ENCODE results near the gene PXT1. TPM values are rescaled to one million over a fixed set of nuclear protein-coding genes. Genes with fewer than 3 reads are reported as not detected.

The PXT1 gene, protein sequence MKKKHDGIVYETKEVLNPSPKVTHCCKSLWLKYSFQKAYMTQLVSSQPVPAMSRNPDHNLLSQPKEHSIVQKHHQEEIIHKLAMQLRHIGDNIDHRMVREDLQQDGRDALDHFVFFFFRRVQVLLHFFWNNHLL
- not detected in 2 replicates for total RNA-seq

DNA sequence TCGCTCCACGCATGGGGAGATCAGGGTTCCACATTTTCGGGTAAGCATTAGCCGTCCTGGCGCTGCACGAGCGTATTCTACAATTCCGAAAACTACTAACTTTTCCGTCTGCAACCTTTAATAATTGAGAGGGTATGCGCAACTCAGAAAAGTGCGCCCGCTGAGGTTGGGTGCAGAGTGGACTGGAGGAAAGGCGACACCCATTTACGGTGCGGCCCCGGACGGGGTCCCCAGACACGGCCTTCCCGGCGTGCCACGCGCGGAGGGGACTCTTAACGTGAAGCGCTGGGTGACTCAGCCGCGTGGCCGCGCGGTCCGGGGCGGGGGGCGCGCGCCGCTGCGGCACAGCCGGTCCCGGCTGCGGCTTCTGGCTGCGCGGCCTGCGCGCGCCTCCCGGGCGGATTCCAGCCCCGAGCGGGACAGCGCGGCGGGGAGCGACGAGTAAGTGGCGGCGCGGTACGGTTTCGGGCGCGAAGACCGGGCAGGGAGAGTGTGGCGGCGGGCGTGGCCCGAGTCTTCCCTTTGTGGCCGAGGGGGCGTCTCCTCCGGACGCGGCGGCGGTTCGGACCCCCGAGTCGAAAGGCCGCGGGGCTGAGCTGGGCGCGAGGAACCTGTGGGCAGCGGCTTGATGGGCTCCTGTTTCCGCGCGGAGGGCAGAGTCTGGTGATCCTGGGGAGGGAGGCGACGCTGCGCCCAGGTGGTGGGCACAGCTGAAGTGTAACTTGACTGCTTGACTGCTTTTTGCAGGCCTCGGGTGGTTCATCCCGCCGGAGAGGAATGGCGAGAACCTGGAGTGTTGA, at the start of gene PXT1, which contains the start of gene KCTD20:
TSS of gene PXT1 (minus strand) at position 184 of the 800 bp plus-strand sequence. CDS start 16,772 bp downstream, outside the sequence.
TSS of gene KCTD20 (plus strand) at position 330 of the 800 bp plus-strand sequence. CDS start 27,098 bp downstream, outside the sequence.

DNA sequence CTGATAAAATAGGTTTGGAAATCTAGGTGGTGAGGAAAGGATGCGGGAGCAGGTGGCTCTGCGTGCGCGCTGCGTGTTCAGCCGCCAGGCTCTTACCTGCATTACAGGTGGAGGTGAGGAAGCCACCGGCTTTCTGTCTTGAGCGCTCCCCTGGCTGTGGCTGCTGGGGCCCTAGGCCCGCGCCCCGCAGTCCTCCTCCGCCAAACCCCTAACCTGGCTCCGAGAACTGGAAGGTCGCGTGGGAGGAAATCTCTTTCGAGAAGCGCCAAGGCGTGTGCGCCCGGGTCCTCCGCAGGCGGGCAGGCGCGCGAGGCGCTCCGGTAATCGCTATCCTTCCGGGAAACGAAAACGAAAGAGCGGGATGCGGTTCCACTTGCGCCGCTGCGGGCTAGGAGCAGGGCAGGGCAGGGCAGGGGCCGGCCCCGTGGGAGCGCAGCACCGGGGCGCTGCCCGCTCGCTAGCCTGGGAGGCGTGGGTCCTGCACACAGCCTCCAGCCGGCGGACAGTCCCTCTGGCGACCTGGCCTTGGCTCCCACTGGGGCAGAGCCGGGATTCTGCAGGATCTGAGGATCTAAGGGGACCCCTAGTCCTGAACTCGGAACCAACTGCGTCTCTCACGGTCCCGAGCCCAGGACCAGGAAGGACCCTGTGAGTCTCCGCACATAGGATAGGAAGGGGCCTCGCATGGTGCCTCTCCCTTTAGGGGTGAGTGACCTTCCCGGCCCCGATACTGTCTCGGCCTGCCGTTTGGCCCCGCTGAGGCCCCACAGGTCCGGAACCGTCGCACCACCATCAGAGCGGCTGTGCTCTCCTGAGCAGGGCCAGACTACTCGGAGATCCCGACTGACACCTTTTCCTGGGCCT, 55.0 kb downstream of the PXT1 start, which contains the start of gene ETV7:
TSS of gene ETV7 (minus strand) at position 230 of the 864 bp plus-strand sequence. CDS start at position 102, 128 bp downstream.

Other genes with a start within 250 kb of the PXT1 start
- gene BRPF3, start 246.1 kb downstream of the PXT1 start, total RNA-seq = 13.2 and 13.3 TPM in 2 replicates
- not detected in 2 replicates for gene PNPLA1, start 172.8 kb downstream of the PXT1 start, total RNA-seq
- gene BNIP5, start 106.0 kb downstream of the PXT1 start, total RNA-seq = not detected in 2 replicates
- 0.33 and 1.0 TPM in 2 replicates for gene ETV7, start 55.2 kb downstream of the PXT1 start, total RNA-seq
- gene KCTD20, start 146 bp upstream of the PXT1 start, total RNA-seq = 41.7 and 42.7 TPM in 2 replicates
- gene STK38, start 104.6 kb upstream of the PXT1 start, total RNA-seq = 19.6 and 20.8 TPM in 2 replicates
- 136 and 178 TPM in 2 replicates for gene SRSF3, start 151.5 kb upstream of the PXT1 start, total RNA-seq
- gene CDKN1A, start 235.9 kb upstream of the PXT1 start, total RNA-seq = 207 and 229 TPM in 2 replicates